GM21515 (cell line): ENCODE measurements around the gene SNX10.
A peak's percentile ranks its signal among the peaks of the same experiment; 100 is the strongest.

Source experiments
- ATAC-seq: cut with Tn5 transposase; IDR thresholded peaks from one replicate; pipeline ENCODE4 v1.9.1; 2021; ENCODE audit not compliant: unreplicated experiment

Gene SNX10

GRCh38 chr7:26332698-26333097 lies 41.0 kb downstream of the SNX10 start:
- no peak for ATAC-seq

GRCh38 chr7:26334166-26334859 lies 42.7 kb downstream of the SNX10 start:
- ATAC-seq: no peak

- ATAC-seq: no peak
Measured at GRCh38 chr7:26337232-26337865, 45.7 kb downstream of the SNX10 start.

GRCh38 chr7:26340476-26341018 lies 48.9 kb downstream of the SNX10 start:
- ATAC-seq: no peak

GRCh38 chr7:26343320-26343832 lies 51.7 kb downstream of the SNX10 start:
- ATAC-seq: no peak

- no peak for ATAC-seq
Measured at GRCh38 chr7:26343837-26344236, 52.2 kb downstream of the SNX10 start.

- ATAC-seq: no peak
Measured at GRCh38 chr7:26345202-26345601, 53.5 kb downstream of the SNX10 start.

GRCh38 chr7:26345837-26346236 lies 54.2 kb downstream of the SNX10 start:
- no peak for ATAC-seq

- ATAC-seq: no peak
Measured at GRCh38 chr7:26346611-26347203, 55.0 kb downstream of the SNX10 start.

GRCh38 chr7:26348234-26348851 lies 56.7 kb downstream of the SNX10 start:
- ATAC-seq: peak; percentile 57

- ATAC-seq: no peak
Measured at GRCh38 chr7:26349005-26349915, 57.6 kb downstream of the SNX10 start.

GRCh38 chr7:26351171-26351570 lies 59.5 kb downstream of the SNX10 start:
- ATAC-seq: no peak

- no peak for ATAC-seq
Measured at GRCh38 chr7:26356229-26356628, 64.6 kb downstream of the SNX10 start.

GRCh38 chr7:26356929-26357798 lies 65.5 kb downstream of the SNX10 start:
- ATAC-seq: no peak

- ATAC-seq: no peak
Measured at GRCh38 chr7:26357799-26358151, 66.1 kb downstream of the SNX10 start.

- no peak for ATAC-seq
Measured at GRCh38 chr7:26360650-26361049, 69.0 kb downstream of the SNX10 start.

GRCh38 chr7:26361637-26362036 lies 70.0 kb downstream of the SNX10 start:
- no peak for ATAC-seq

- ATAC-seq: no peak
Measured at GRCh38 chr7:26363465-26363864, 71.8 kb downstream of the SNX10 start.

- peak; percentile 71 for ATAC-seq
Measured at GRCh38 chr7:26365077-26365900, 73.6 kb downstream of the SNX10 start.
